Psoas muscle (tissue), 8 donors: ENCODE measurements around the gene CCR5. TPM values are rescaled to one million over a fixed set of nuclear protein-coding genes. Genes with fewer than 3 reads are reported as not detected.

Experiments
- ATAC-seq, 4 donors: fragments of 200-7000 bp; cut with Tn5 transposase; one replicate each; pipeline ENCODE4 v1.9.1; 2020; ENCODE audit warnings: moderate library complexity in 3 of 4, mild to moderate bottlenecking in 2 of 4
- DNase-seq, 2 donors: peaks; one replicate each; pipeline ENCODE4 v3.0.0-alpha.2; 2020
- H3K27ac ChIP-seq: fragments of 200-600 bp; one replicate; pipeline ENCODE4 v1.8.0; 2022
- H3K27me3 ChIP-seq, 3 donors: fragments of 200-600 bp in 1 of 3; one replicate each; pipeline versions ENCODE4 v1.6.1 to v1.8.0; 2013 to 2022; ENCODE audit warnings: low read length in 2 of 3, mild to moderate bottlenecking in 2 of 3, moderate library complexity in 1 of 3; ENCODE audit not compliant: insufficient read depth in 3 of 3
- H3K36me3 ChIP-seq, 2 donors: fragments of 200-600 bp in 1 of 2; one replicate each; pipeline versions ENCODE4 v1.6.1 to v1.8.0; 2013 to 2022; ENCODE audit warnings: low read depth in 1 of 2, mild to moderate bottlenecking in 1 of 2, moderate library complexity in 1 of 2; ENCODE audit not compliant: insufficient read depth in 1 of 2
- H3K4me1 ChIP-seq: fragments of 200-600 bp; one replicate; pipeline ENCODE4 v1.8.0; 2022
- H3K4me3 ChIP-seq: fragments of 200-600 bp; one replicate; pipeline ENCODE4 v1.8.0; 2022; ENCODE audit warnings: mild to moderate bottlenecking
- H3K9me3 ChIP-seq: fragments of 200-600 bp; one replicate; pipeline ENCODE4 v1.8.0; 2022
- CTCF ChIP-seq: fragments of 200-600 bp; IDR thresholded peaks from one replicate; pipeline ENCODE4 v1.8.0; 2022; ENCODE audit warnings: antibody characterized with exemption
- WGBS, 3 donors: extraction: QIAGEN DNeasy Blood & Tissue Kit; methylation state at CpG; one replicate each; pipeline versions ENCODE4 v1.1.6 to v1.1.7; 2013; 5-methylcytosine and 5-hydroxymethylcytosine counted together
- intact Hi-C, 2 donors: fragments of 100-400 bp; cut with DNase I; formaldehyde crosslinking; loops; one replicate each; pipeline versions ENCODE4 v1.11.0 to v1.14.2; 2022
- polyA plus RNA-seq, 3 donors: library from polyadenylated mRNA; stranded (reverse); fragments of 200-250 nt; gene quantifications; one replicate each; pipeline ENCODE4 v1.2.3, GENCODE V29; 2013
- total RNA-seq, 4 donors: library from RNA; stranded (reverse); fragmentation: NEBNext Ultra II Directional in 2 of 4; extraction: Animal tissue kit (Norgen Biotek cat#: 25700) in 2 of 4; gene quantifications; one replicate each; pipeline versions ENCODE4 v1.2.1 to v1.2.4, GENCODE V29; 2021 to 2023
- donor health status: healthy with polysubstance abuse.
- donor health status: DM: no; HTN: no; CAD: no; lungs with moderate emphysema.
- donor health status: Bipolar disorder and iron deficiency.
- donor health status: healthy.
- donor health status: DM: yes; HTN: yes; CAD: no.
- donor health status: DM: no; HTN: no; CAD: no.
- donor health status: DM: no; HTN: no; CAD: no.
- donor health status: DM: yes; HTN: yes; CAD: no.

Gene CCR5
- total and polyA plus RNA-seq, 7 donors: 0.08 to 1.1 (median 0.21) TPM

GRCh38 chr3:46410669-46411068, 39.9 kb downstream of the CCR5 start:
- no peak for DNase-seq
- TF ChIP-seq CTCF: no peak
- no peaks in the 10 kb centered on the region for H3K9me3 ChIP-seq
- peaks cover 27% of the 10 kb centered on the region for H3K4me1 ChIP-seq
- 84 to 94% (median 92%) methylated on average over 2 of the region's 2 CpGs for WGBS, 3 donors
- no peak for ATAC-seq
- H3K4me3 ChIP-seq: no peak overlapping the region
- intact Hi-C loops: no loop called here
- H3K27me3 ChIP-seq: no peaks in the 10 kb centered on the region
- no peak overlapping the region for H3K27ac ChIP-seq
- no peaks in the 10 kb centered on the region for H3K36me3 ChIP-seq

- H3K9me3 ChIP-seq: no peaks in the 10 kb centered on the region
- intact Hi-C loops: no loop called here
- H3K4me3 ChIP-seq: no peak overlapping the region
- TF ChIP-seq CTCF: no peak
- ATAC-seq (no peak), DNase-seq (no peak)
- WGBS, 3 donors: 72 to 100% (median 74%) methylated on average over 2 of the region's 2 CpGs
- peaks cover 27% of the 10 kb centered on the region for H3K4me1 ChIP-seq
- no peak overlapping the region for H3K27ac ChIP-seq
- no peaks in the 10 kb centered on the region for H3K36me3 ChIP-seq
- H3K27me3 ChIP-seq: no peaks in the 10 kb centered on the region
These were observed 40.5 kb downstream of the CCR5 start for GRCh38 chr3:46411271-46411670.

GRCh38 chr3:46412786-46413298, 42.1 kb downstream of the CCR5 start:
- Histone ChIP-seq H3K9me3 (no peaks in the 10 kb centered on the region), H3K27me3 (no peaks in the 10 kb centered on the region), H3K27ac (no peak overlapping the region), H3K4me1 (peaks cover 17% of the 10 kb centered on the region), H3K36me3 (no peaks in the 10 kb centered on the region), H3K4me3 (no peak overlapping the region)
- intact Hi-C loops: no loop called here
- DNase-seq: no peak
- TF ChIP-seq CTCF: no peak
- 67 to 68% (median 68%) methylated on average over 3 of the region's 3 CpGs for WGBS, 3 donors
- no peak for ATAC-seq

- intact Hi-C loops: no loop called here
- no peak for TF ChIP-seq CTCF
- Histone ChIP-seq H3K9me3 (no peaks in the 10 kb centered on the region), H3K4me1 (peaks cover 10% of the 10 kb centered on the region), H3K4me3 (no peak overlapping the region), H3K36me3 (no peaks in the 10 kb centered on the region), H3K27me3 (no peaks in the 10 kb centered on the region), H3K27ac (peak overlapping the region; percentile 7)
- ATAC-seq (no peak), DNase-seq (no peak)
- WGBS, 3 donors: 68 to 83% (median 83%) methylated on average over 5 of the region's 5 CpGs
These were observed 43.2 kb downstream of the CCR5 start for GRCh38 chr3:46413951-46414350.

- no peak for DNase-seq
- WGBS, 3 donors: 59 to 70% (median 69%) methylated on average over 4 of the region's 4 CpGs
- H3K4me3 ChIP-seq: no peak overlapping the region
- H3K27me3 ChIP-seq: no peaks in the 10 kb centered on the region
- no peaks in the 10 kb centered on the region for H3K9me3 ChIP-seq
- no peak for TF ChIP-seq CTCF
- peaks cover 10% of the 10 kb centered on the region for H3K4me1 ChIP-seq
- intact Hi-C loops: no loop called here
- no peak overlapping the region for H3K27ac ChIP-seq
- H3K36me3 ChIP-seq: no peaks in the 10 kb centered on the region
- ATAC-seq: no peak
These were observed 44.0 kb downstream of the CCR5 start for GRCh38 chr3:46414739-46415138.
